Sigmoid colon (tissue), 4 donors: ENCODE results near the gene SGCE.

ENCODE experiments used
- EP300 ChIP-seq, 4 donors: sonication (generic); formaldehyde crosslinking; IDR thresholded peaks; one replicate each; pipeline ENCODE4 v1.6.1; 2017; ENCODE audit warnings: antibody characterized with exemption in 4 of 4
- POLR2A ChIP-seq, 2 donors: fragments of 450-650 bp; IDR thresholded peaks; one replicate each; pipeline ENCODE4 v1.6.1; 2016; ENCODE audit warnings: antibody characterized with exemption in 2 of 2, mild to moderate bottlenecking in 2 of 2, moderate library complexity in 2 of 2
- POLR2AphosphoS5 ChIP-seq, 4 donors: sonication (generic); formaldehyde crosslinking; IDR thresholded peaks; one replicate each; pipeline ENCODE4 v1.6.1; 2017; ENCODE audit warnings: antibody characterized with exemption in 4 of 4
- TF ChIP-seq, protein P1 (sequence below), 4 experiments: fragments of 450-650 bp in 3 of 4; fragments of 200-600 bp in 1 of 4; IDR thresholded peaks; one replicate each; pipeline ENCODE4 v1.5.1; 2016 to 2019; ENCODE audit warnings: antibody characterized with exemption in 4 of 4, mild to moderate bottlenecking in 3 of 4, moderate library complexity in 2 of 4

DNA sequence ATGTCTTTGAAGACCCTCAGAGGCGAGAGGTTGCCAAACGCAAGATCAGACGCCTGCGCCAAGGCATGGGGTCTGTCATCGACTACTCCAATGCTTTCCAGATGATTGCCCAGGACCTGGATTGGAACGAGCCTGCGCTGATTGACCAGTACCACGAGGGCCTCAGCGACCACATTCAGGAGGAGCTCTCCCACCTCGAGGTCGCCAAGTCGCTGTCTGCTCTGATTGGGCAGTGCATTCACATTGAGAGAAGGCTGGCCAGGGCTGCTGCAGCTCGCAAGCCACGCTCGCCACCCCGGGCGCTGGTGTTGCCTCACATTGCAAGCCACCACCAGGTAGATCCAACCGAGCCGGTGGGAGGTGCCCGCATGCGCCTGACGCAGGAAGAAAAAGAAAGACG, 8.1 kb upstream of the SGCE start:
- TF ChIP-seq, protein P1, sequence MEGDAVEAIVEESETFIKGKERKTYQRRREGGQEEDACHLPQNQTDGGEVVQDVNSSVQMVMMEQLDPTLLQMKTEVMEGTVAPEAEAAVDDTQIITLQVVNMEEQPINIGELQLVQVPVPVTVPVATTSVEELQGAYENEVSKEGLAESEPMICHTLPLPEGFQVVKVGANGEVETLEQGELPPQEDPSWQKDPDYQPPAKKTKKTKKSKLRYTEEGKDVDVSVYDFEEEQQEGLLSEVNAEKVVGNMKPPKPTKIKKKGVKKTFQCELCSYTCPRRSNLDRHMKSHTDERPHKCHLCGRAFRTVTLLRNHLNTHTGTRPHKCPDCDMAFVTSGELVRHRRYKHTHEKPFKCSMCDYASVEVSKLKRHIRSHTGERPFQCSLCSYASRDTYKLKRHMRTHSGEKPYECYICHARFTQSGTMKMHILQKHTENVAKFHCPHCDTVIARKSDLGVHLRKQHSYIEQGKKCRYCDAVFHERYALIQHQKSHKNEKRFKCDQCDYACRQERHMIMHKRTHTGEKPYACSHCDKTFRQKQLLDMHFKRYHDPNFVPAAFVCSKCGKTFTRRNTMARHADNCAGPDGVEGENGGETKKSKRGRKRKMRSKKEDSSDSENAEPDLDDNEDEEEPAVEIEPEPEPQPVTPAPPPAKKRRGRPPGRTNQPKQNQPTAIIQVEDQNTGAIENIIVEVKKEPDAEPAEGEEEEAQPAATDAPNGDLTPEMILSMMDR (IDR thresholded peaks at IDR 0.05): no peak
- TF ChIP-seq EP300 (IDR thresholded peaks at IDR 0.05): no peak
- no peak for TF ChIP-seq POLR2AphosphoS5 (IDR thresholded peaks at IDR 0.05)
- no peak for TF ChIP-seq POLR2A (IDR thresholded peaks at IDR 0.05)
